HepG2 (cell line): ENCODE measurements around the gene ENTHD1. TPM values are rescaled to one million over a fixed set of nuclear protein-coding genes. Genes with fewer than 3 reads are reported as not detected.

Experiments
- ATAC-seq: fragments of 200-7000 bp; cut with Tn5 transposase; 3 replicates; pipeline ENCODE4 v1.9.1; 2020; ENCODE audit warnings: mild to moderate bottlenecking, moderate library complexity
- BruUV-seq: library from RNA; stranded (reverse); fragments of 400-500 nt; replicated peaks from 2 replicates; lab custom pipeline; 2021; lab: Mats Ljungman, UMichigan
- CTCF ChIA-PET: fragments of 300-600 bp; formaldehyde crosslinking; extraction: SDS; loops from one replicate; lab custom pipeline; 2021; ENCODE audit warnings: low total read pairs, inconsistent platforms, low intra/inter-chr PET ratio; lab: Yijun Ruan, JAX
- POLR2A ChIA-PET: fragments of 350-600 bp; sonication (Branson Sonifier 250); formaldehyde crosslinking; loops from one replicate; lab custom pipeline; 2020; ENCODE audit warnings: antibody characterized with exemption, inconsistent platforms; lab: Yijun Ruan, JAX
- DNase-seq: peaks from one replicate; pipeline ENCODE4 v3.0.0-alpha.2; 2015; ENCODE audit warnings: low spot score
- FAIRE-seq: peaks from 3 replicates; lab custom pipeline; 2011; peaks lifted over from hg19 to GRCh38; lab: Jason Lieb, UNC
- H2AFZ ChIP-seq: one replicate; pipeline ENCODE4 v1.6.1; 2011; ENCODE audit warnings: low read length, inconsistent platforms
- H3K27ac ChIP-seq: fragments of 300-600 bp; 3 replicates; pipeline ENCODE4 v1.8.0; 2011; ENCODE audit warnings: mixed run types, mild to moderate bottlenecking, mixed read lengths, low read length, inconsistent platforms; ENCODE audit not compliant: insufficient read depth; ENCODE audit errors: extremely low read length
- H3K27me3 ChIP-seq, 2 experiments: fragments of 200-600 bp in 1 of 2; 2 replicates in 1 of 2; 3 replicates in 1 of 2; pipeline versions ENCODE4 v1.6.0 to v1.8.0; 2011; ENCODE audit warnings: low read length in 2 of 2, mild to moderate bottlenecking in 2 of 2, moderate library complexity in 2 of 2, inconsistent platforms in 1 of 2; ENCODE audit not compliant: insufficient read depth in 2 of 2, control insufficient read depth in 1 of 2
- H3K36me3 ChIP-seq, 2 experiments: fragments of 200-600 bp in 1 of 2; replicated peaks in 1 of 2; 2 replicates in 1 of 2; 3 replicates in 1 of 2; pipeline versions ENCODE4 v1.5.1 to v1.8.0; 2011; ENCODE audit warnings: low read length in 2 of 2, inconsistent platforms in 1 of 2; ENCODE audit not compliant: insufficient read depth in 2 of 2, control insufficient read depth in 1 of 2
- H3K4me1 ChIP-seq: 2 replicates; pipeline ENCODE4 v1.5.1; 2012; ENCODE audit warnings: low read length, inconsistent platforms; ENCODE audit not compliant: insufficient read depth
- H3K4me2 ChIP-seq: 2 replicates; pipeline ENCODE4 v1.6.0; 2011; ENCODE audit warnings: low read depth, low read length, inconsistent platforms
- H3K4me3 ChIP-seq, 3 experiments: fragments of 200-600 bp in 1 of 3; sonication (generic), shearing (Covaris generic) in 1 of 3; replicated peaks in 1 of 3; 2 replicates each; pipeline ENCODE4 v1.5.1; 2011 to 2016; ENCODE audit warnings: low read length in 3 of 3, inconsistent platforms in 2 of 3, low read depth in 2 of 3, mild to moderate bottlenecking in 2 of 3, control low read depth in 1 of 3, mixed read lengths in 1 of 3; ENCODE audit not compliant: insufficient read depth in 1 of 3
- H3K79me2 ChIP-seq: one replicate; pipeline ENCODE4 v1.6.1; 2011; ENCODE audit warnings: low read length, inconsistent platforms; ENCODE audit not compliant: insufficient read depth
- H3K9ac ChIP-seq: 2 replicates; pipeline ENCODE4 v1.6.0; 2011; ENCODE audit warnings: mild to moderate bottlenecking, low read depth, low read length, inconsistent platforms; ENCODE audit not compliant: insufficient read depth
- H3K9me3 ChIP-seq: 2 replicates; pipeline ENCODE4 v1.5.1; 2012; ENCODE audit warnings: mild to moderate bottlenecking, low read length
- H4K20me1 ChIP-seq: 2 replicates; pipeline ENCODE4 v1.6.0; 2011; ENCODE audit warnings: inconsistent platforms, mild to moderate bottlenecking, low read length, moderate library complexity; ENCODE audit not compliant: insufficient read depth
- AHR ChIP-seq: IDR thresholded peaks from 2 replicates; pipeline ENCODE4 v1.6.1; 2018; ENCODE audit warnings: missing genetic modification reagents, missing compliant biosample characterization
- BORCS8-MEF2B ChIP-seq: sonication (generic); formaldehyde crosslinking; IDR thresholded peaks from 2 replicates; pipeline ENCODE4 v1.8.0; 2022; ENCODE audit warnings: mild to moderate bottlenecking, missing genetic modification reagents
- CAMTA2 ChIP-seq: sonication (generic); formaldehyde crosslinking; IDR thresholded peaks from 2 replicates; pipeline ENCODE4 v1.4.0; 2020; ENCODE audit warnings: mild to moderate bottlenecking, missing genetic modification reagents, borderline replicate concordance
- CENPBD1 ChIP-seq: sonication (generic); formaldehyde crosslinking; IDR thresholded peaks from 2 replicates; pipeline ENCODE4 v1.8.0; 2022; ENCODE audit warnings: missing genetic modification reagents, low read depth, mild to moderate bottlenecking, borderline replicate concordance
- DRAP1 ChIP-seq: IDR thresholded peaks from 2 replicates; pipeline ENCODE4 v1.6.1; 2016; ENCODE audit warnings: missing genetic modification reagents, missing compliant biosample characterization
- ELF4 ChIP-seq: sonication (generic); formaldehyde crosslinking; IDR thresholded peaks from 2 replicates; pipeline ENCODE4 v1.5.0; 2020; ENCODE audit warnings: missing genetic modification reagents, mild to moderate bottlenecking, moderate library complexity, borderline replicate concordance
- EP300 ChIP-seq, 3 experiments: sonication (generic) in 1 of 3; formaldehyde crosslinking in 1 of 3; IDR thresholded peaks; 2 replicates each; pipeline versions ENCODE4 v1.5.1 to v1.6.1; 2011 to 2020; ENCODE audit warnings: low read depth in 2 of 3, low read length in 2 of 3, borderline replicate concordance in 1 of 3, improper control_type of control experiment in 1 of 3, mild to moderate bottlenecking in 1 of 3, missing genetic modification reagents in 1 of 3, moderate library complexity in 1 of 3
- FOXO1 ChIP-seq: sonication (generic); formaldehyde crosslinking; IDR thresholded peaks from 2 replicates; pipeline ENCODE4 v1.4.0; 2020; ENCODE audit warnings: missing genetic modification reagents
- KDM2A ChIP-seq: sonication (generic); formaldehyde crosslinking; IDR thresholded peaks from 2 replicates; pipeline ENCODE4 v1.4.0; 2020; ENCODE audit warnings: low read depth, missing genetic modification reagents, borderline replicate concordance
- NR1H2 ChIP-seq: sonication (generic); formaldehyde crosslinking; IDR thresholded peaks from 2 replicates; pipeline ENCODE4 v1.8.1; 2022; ENCODE audit warnings: low read depth, missing genetic modification reagents, borderline replicate concordance
- RAD21 ChIP-seq: fragments of 450-650 bp; formaldehyde crosslinking; IDR thresholded peaks from 2 replicates; pipeline ENCODE4 v1.5.0; 2020; ENCODE audit warnings: mild to moderate bottlenecking
- RXRB ChIP-seq: IDR thresholded peaks from 2 replicates; pipeline ENCODE4 v1.6.1; 2016; ENCODE audit warnings: borderline replicate concordance, missing genetic modification reagents, missing compliant biosample characterization
- TBX2 ChIP-seq: sonication (generic); formaldehyde crosslinking; IDR thresholded peaks from 2 replicates; pipeline ENCODE4 v1.5.0; 2020; ENCODE audit warnings: missing genetic modification reagents, mild to moderate bottlenecking, borderline replicate concordance
- ZC3H4 ChIP-seq: sonication (generic); formaldehyde crosslinking; IDR thresholded peaks from 2 replicates; pipeline ENCODE4 v1.4.0; 2020; ENCODE audit warnings: missing genetic modification reagents, borderline replicate concordance
- ZFP37 ChIP-seq: sonication (generic); formaldehyde crosslinking; IDR thresholded peaks from 2 replicates; pipeline ENCODE4 v1.4.0; 2020; ENCODE audit warnings: missing genetic modification reagents, borderline replicate concordance
- ZNF260 ChIP-seq: sonication (generic); formaldehyde crosslinking; IDR thresholded peaks from 2 replicates; pipeline ENCODE4 v1.4.0; 2020; ENCODE audit warnings: missing genetic modification reagents, low read depth, mild to moderate bottlenecking, borderline replicate concordance
- ZNF468 ChIP-seq: sonication (generic); formaldehyde crosslinking; IDR thresholded peaks from 2 replicates; pipeline ENCODE4 v1.8.0; 2022; ENCODE audit warnings: mild to moderate bottlenecking, moderate library complexity, missing genetic modification reagents
- ZNF766 ChIP-seq: sonication (generic); formaldehyde crosslinking; IDR thresholded peaks from 2 replicates; pipeline ENCODE4 v1.5.0; 2020; ENCODE audit warnings: missing genetic modification reagents, borderline replicate concordance
- WGBS: methylation state at CpG from one replicate; pipeline ENCODE4 v1.1.6; 2017; ENCODE audit warnings: low lambda C conversion rate; 5-methylcytosine and 5-hydroxymethylcytosine counted together
- in situ Hi-C: cut with HindIII; loops from 2 replicates; pipeline ENCODE4 v1.10.0; 2017; ENCODE audit warnings: low pct_unique_long_range_greater_than_20kb; ENCODE audit not compliant: extremely low pct_ligation_motif_present
- intact Hi-C: fragments of 100-400 bp; cut with micrococcal nuclease; formaldehyde crosslinking; loops from one replicate; pipeline ENCODE4 v1.10.0; 2022; ENCODE audit not compliant: unreplicated experiment
- polyA plus RNA-seq, 8 experiments: library from polyadenylated mRNA; depleted of rRNA in 3 of 8; stranded (reverse) in 7 of 8; unstranded in 1 of 8; fragments of >200 nt; fragmentation: Illumina TruSeq in 4 of 8; extraction: Trizol in 4 of 8; gene quantifications; 2 replicates each; pipeline versions ENCODE4 v1.2.1 to v1.2.3, GENCODE V29; 2011 to 2016; ENCODE audit warnings: low read depth in 4 of 8, missing spikeins in 1 of 8, mixed read lengths in 1 of 8; ENCODE audit not compliant: insufficient read depth in 1 of 8
- total RNA-seq, 5 experiments: library from RNA; depleted of rRNA; stranded (reverse); fragments of >200 nt; fragmentation: Illumina TruSeq; extraction: Trizol; gene quantifications; 2 replicates each; pipeline ENCODE4 v1.2.3, GENCODE V29; 2016; ENCODE audit warnings: low read depth in 1 of 5
- TF ChIP-seq, protein P1 (sequence below): sonication (generic); formaldehyde crosslinking; IDR thresholded peaks from 2 replicates; pipeline ENCODE4 v1.5.0; 2020; ENCODE audit warnings: missing genetic modification reagents
- TF ChIP-seq, protein P2 (sequence below): sonication (generic); formaldehyde crosslinking; IDR thresholded peaks from 2 replicates; pipeline ENCODE4 v1.4.0; 2020; ENCODE audit warnings: missing genetic modification reagents

The ENTHD1 gene
- total and polyA plus RNA-seq, 2 of the 13 experiments (the other 11 are each of a cell fraction or from before 2014, with no cell fraction given): not detected

DNA sequence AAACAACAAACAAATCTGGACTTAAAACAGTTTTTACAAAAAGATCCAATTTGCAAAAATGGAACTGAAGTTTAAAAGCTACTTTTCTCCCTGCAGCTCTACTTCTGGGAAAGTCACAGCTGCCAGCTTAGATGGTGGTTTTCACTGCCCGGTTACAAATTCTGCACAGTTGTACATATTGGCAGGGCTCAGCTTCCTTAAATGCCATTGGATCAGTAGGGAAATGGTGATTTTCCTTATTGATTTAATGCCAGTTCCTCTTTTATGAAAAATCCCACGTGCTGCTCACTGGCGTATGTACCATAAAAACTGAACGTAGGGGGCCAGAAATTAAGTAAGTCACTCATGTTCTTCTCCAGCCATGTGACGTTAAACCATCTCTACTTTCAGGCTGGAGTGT, 30.1 kb upstream of the ENTHD1 start:
- POLR2A ChIA-PET: no interaction called here
- BruUV-seq: no TSS peak

More for the DNA sequence above, 30.1 kb upstream of the ENTHD1 start:
- no peaks in the 10 kb centered on the region; a peak in 2 of 5 replicates for H3K27me3 ChIP-seq
- no peak for ATAC-seq
- WGBS: 38% methylated on average over 5 of the region's 5 CpGs
- H3K9ac ChIP-seq: no peak overlapping the region
- peaks cover 11% of the 10 kb centered on the region for H3K4me1 ChIP-seq
- intact Hi-C loops: no loop called here
- H3K4me3 ChIP-seq: no peak overlapping the region
- in situ Hi-C loops: no loop called here
- H2AFZ ChIP-seq: no peak overlapping the region
- FAIRE-seq: no peak
- no peak for DNase-seq
- H4K20me1 ChIP-seq: no peaks in the 10 kb centered on the region
- H3K79me2 ChIP-seq: no peaks in the 10 kb centered on the region
- H3K36me3 ChIP-seq: no peaks in the 10 kb centered on the region
- CTCF ChIA-PET: no interaction called here
- TF ChIP-seq DRAP1 (no peak), ZNF468 (no peak), ZFP37 (no peak), EP300 (IDR thresholded peaks at IDR 0.05; ENCODE audit: low read depth in 2 of 2, low read length in 2 of 2) (no peak), EP300 (CRISPR knock-in tag; IDR thresholded peaks at IDR 0.05; ENCODE audit: borderline replicate concordance) (no peak), RAD21 (CRISPR knock-in tag) (no peak), FOXO1 (CRISPR knock-in tag) (no peak), BORCS8-MEF2B (CRISPR knock-in tag) (no peak), TBX2 (no peak), ELF4 (CRISPR knock-in tag) (no peak), NR1H2 (CRISPR knock-in tag) (no peak), CAMTA2 (CRISPR knock-in tag) (no peak), ZNF766 (CRISPR knock-in tag) (no peak), CENPBD1 (CRISPR knock-in tag) (no peak), AHR (CRISPR knock-in tag) (no peak), ZNF260 (CRISPR knock-in tag) (no peak), ZC3H4 (CRISPR knock-in tag) (no peak), KDM2A (CRISPR knock-in tag) (no peak), RXRB (CRISPR knock-in tag) (no peak)
- TF ChIP-seq, protein P1, sequence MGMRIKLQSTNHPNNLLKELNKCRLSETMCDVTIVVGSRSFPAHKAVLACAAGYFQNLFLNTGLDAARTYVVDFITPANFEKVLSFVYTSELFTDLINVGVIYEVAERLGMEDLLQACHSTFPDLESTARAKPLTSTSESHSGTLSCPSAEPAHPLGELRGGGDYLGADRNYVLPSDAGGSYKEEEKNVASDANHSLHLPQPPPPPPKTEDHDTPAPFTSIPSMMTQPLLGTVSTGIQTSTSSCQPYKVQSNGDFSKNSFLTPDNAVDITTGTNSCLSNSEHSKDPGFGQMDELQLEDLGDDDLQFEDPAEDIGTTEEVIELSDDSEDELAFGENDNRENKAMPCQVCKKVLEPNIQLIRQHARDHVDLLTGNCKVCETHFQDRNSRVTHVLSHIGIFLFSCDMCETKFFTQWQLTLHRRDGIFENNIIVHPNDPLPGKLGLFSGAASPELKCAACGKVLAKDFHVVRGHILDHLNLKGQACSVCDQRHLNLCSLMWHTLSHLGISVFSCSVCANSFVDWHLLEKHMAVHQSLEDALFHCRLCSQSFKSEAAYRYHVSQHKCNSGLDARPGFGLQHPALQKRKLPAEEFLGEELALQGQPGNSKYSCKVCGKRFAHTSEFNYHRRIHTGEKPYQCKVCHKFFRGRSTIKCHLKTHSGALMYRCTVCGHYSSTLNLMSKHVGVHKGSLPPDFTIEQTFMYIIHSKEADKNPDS: no peak
- TF ChIP-seq, protein P2, sequence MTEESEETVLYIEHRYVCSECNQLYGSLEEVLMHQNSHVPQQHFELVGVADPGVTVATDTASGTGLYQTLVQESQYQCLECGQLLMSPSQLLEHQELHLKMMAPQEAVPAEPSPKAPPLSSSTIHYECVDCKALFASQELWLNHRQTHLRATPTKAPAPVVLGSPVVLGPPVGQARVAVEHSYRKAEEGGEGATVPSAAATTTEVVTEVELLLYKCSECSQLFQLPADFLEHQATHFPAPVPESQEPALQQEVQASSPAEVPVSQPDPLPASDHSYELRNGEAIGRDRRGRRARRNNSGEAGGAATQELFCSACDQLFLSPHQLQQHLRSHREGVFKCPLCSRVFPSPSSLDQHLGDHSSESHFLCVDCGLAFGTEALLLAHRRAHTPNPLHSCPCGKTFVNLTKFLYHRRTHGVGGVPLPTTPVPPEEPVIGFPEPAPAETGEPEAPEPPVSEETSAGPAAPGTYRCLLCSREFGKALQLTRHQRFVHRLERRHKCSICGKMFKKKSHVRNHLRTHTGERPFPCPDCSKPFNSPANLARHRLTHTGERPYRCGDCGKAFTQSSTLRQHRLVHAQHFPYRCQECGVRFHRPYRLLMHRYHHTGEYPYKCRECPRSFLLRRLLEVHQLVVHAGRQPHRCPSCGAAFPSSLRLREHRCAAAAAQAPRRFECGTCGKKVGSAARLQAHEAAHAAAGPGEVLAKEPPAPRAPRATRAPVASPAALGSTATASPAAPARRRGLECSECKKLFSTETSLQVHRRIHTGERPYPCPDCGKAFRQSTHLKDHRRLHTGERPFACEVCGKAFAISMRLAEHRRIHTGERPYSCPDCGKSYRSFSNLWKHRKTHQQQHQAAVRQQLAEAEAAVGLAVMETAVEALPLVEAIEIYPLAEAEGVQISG (CRISPR knock-in tag): no peak
- no peaks in the 10 kb centered on the region for H3K9me3 ChIP-seq
- no peak overlapping the region for H3K27ac ChIP-seq
- no peak overlapping the region for H3K4me2 ChIP-seq
